Activated naive CD8-positive, alpha-beta T cell treated with anti-CD3 and anti-CD28 coated beads, Interleukin-2, amount 10 ng/mL, durations not matched to agents 7 days and 5 days (primary cell): ENCODE results near the gene NEURL1. TPM values are rescaled to one million over a fixed set of nuclear protein-coding genes. Genes with fewer than 3 reads are reported as not detected.

ENCODE experiments used
- ATAC-seq: fragments of 150-1000 bp; cut with Tn5 transposase; one replicate; pipeline ENCODE4 v1.10.0; 2021; ENCODE audit warnings: low read depth, moderate library complexity
- POLR2A ChIA-PET: fragments of 350-600 bp; sonication (Branson Sonifier 250); formaldehyde crosslinking; loops from one replicate; lab custom pipeline; 2021; ENCODE audit warnings: antibody characterized with exemption; lab: Charles Lee
- DNase-seq: peaks from one replicate; pipeline ENCODE4 v3.0.0; 2021
- H3K27ac Mint-ChIP-seq: one replicate; pipeline ENCODE4 v1.8.0; 2022; ENCODE audit warnings: mild to moderate bottlenecking, mixed read lengths
- H3K27me3 Mint-ChIP-seq: one replicate; pipeline ENCODE4 v1.8.0; 2022; ENCODE audit warnings: mild to moderate bottlenecking, moderate library complexity, mixed read lengths
- H3K36me3 Mint-ChIP-seq: one replicate; pipeline ENCODE4 v1.8.0; 2021; ENCODE audit warnings: mild to moderate bottlenecking, mixed read lengths
- H3K4me1 Mint-ChIP-seq: one replicate; pipeline ENCODE4 v1.8.0; 2021; ENCODE audit warnings: mixed read lengths
- H3K4me3 Mint-ChIP-seq: one replicate; pipeline ENCODE4 v1.8.0; 2022; ENCODE audit warnings: mild to moderate bottlenecking, moderate library complexity, mixed read lengths
- H3K9me3 Mint-ChIP-seq: one replicate; pipeline ENCODE4 v1.8.0; 2021; ENCODE audit warnings: mixed read lengths
- total RNA-seq, 2 experiments: library from RNA; stranded (reverse); gene quantifications; one replicate each; pipeline ENCODE4 v1.2.3, GENCODE V29; 2021

NEURL1 gene
- total RNA-seq, 2 experiments from 2014 or later: 1.6 to 2.0 TPM

GRCh38 chr10:103617602-103618385, 124.3 kb downstream of the NEURL1 start:
- no peak for ATAC-seq
- H3K27ac Mint-ChIP-seq: no peak overlapping the region
- no peaks in the 10 kb centered on the region for H3K9me3 Mint-ChIP-seq
- no peak for DNase-seq
- H3K4me1 Mint-ChIP-seq: peaks cover 2% of the 10 kb centered on the region
- POLR2A ChIA-PET: interaction anchor here (1.0 kb wide), 1 partner anchor 33 kb away, joined by 3 read pairs; no protein-coding TSS in a partner anchor
- no peaks in the 10 kb centered on the region for H3K27me3 Mint-ChIP-seq
- H3K4me3 Mint-ChIP-seq: no peak overlapping the region
- H3K36me3 Mint-ChIP-seq: peaks cover 2% of the 10 kb centered on the region

GRCh38 chr10:103618575-103619423, 125.3 kb downstream of the NEURL1 start:
- Mint-ChIP-seq H3K4me3 (no peak overlapping the region), H3K9me3 (no peaks in the 10 kb centered on the region), H3K27ac (no peak overlapping the region), H3K4me1 (peaks cover 2% of the 10 kb centered on the region), H3K27me3 (no peaks in the 10 kb centered on the region), H3K36me3 (peaks cover 2% of the 10 kb centered on the region)
- ATAC-seq (no peak), DNase-seq (no peak)
- POLR2A ChIA-PET: no interaction called here

GRCh38 chr10:103619424-103620351, 126.2 kb downstream of the NEURL1 start:
- ATAC-seq (no peak), DNase-seq (no peak)
- Mint-ChIP-seq H3K27ac (no peak overlapping the region), H3K4me1 (peaks cover 2% of the 10 kb centered on the region), H3K4me3 (no peak overlapping the region), H3K27me3 (no peaks in the 10 kb centered on the region), H3K36me3 (peaks cover 4% of the 10 kb centered on the region), H3K9me3 (no peaks in the 10 kb centered on the region)
- POLR2A ChIA-PET: no interaction called here

GRCh38 chr10:103620352-103620740, 126.8 kb downstream of the NEURL1 start:
- ATAC-seq (no peak), DNase-seq (no peak)
- Mint-ChIP-seq H3K27ac (no peak overlapping the region), H3K36me3 (peaks cover 4% of the 10 kb centered on the region), H3K27me3 (no peaks in the 10 kb centered on the region), H3K4me3 (no peak overlapping the region), H3K4me1 (peaks cover 2% of the 10 kb centered on the region), H3K9me3 (no peaks in the 10 kb centered on the region)
- POLR2A ChIA-PET: no interaction called here

- no peak for DNase-seq
- H3K36me3 Mint-ChIP-seq: peaks cover 4% of the 10 kb centered on the region
- ATAC-seq: no peak
- H3K9me3 Mint-ChIP-seq: no peaks in the 10 kb centered on the region
- POLR2A ChIA-PET: no interaction called here
- H3K4me3 Mint-ChIP-seq: no peak overlapping the region
- H3K4me1 Mint-ChIP-seq: peaks cover 2% of the 10 kb centered on the region
- no peaks in the 10 kb centered on the region for H3K27me3 Mint-ChIP-seq
- H3K27ac Mint-ChIP-seq: no peak overlapping the region
These were observed 127.6 kb downstream of the NEURL1 start for GRCh38 chr10:103620891-103621782.

GRCh38 chr10:103621783-103622125, 128.2 kb downstream of the NEURL1 start:
- POLR2A ChIA-PET: no interaction called here
- H3K9me3 Mint-ChIP-seq: no peaks in the 10 kb centered on the region
- H3K36me3 Mint-ChIP-seq: peaks cover 4% of the 10 kb centered on the region
- DNase-seq (no peak), ATAC-seq (no peak)
- H3K27ac Mint-ChIP-seq: no peak overlapping the region
- no peak overlapping the region for H3K4me3 Mint-ChIP-seq
- H3K4me1 Mint-ChIP-seq: peaks cover 2% of the 10 kb centered on the region
- H3K27me3 Mint-ChIP-seq: no peaks in the 10 kb centered on the region

GRCh38 chr10:103622286-103622685, 128.8 kb downstream of the NEURL1 start:
- H3K36me3 Mint-ChIP-seq: peaks cover 4% of the 10 kb centered on the region
- no peak overlapping the region for H3K4me3 Mint-ChIP-seq
- no peaks in the 10 kb centered on the region for H3K9me3 Mint-ChIP-seq
- no peak for ATAC-seq
- POLR2A ChIA-PET: no interaction called here
- no peak overlapping the region for H3K27ac Mint-ChIP-seq
- H3K27me3 Mint-ChIP-seq: no peaks in the 10 kb centered on the region
- no peak for DNase-seq
- no peaks in the 10 kb centered on the region for H3K4me1 Mint-ChIP-seq

- no peak overlapping the region for H3K4me3 Mint-ChIP-seq
- peaks cover 4% of the 10 kb centered on the region for H3K36me3 Mint-ChIP-seq
- DNase-seq: no peak
- no peaks in the 10 kb centered on the region for H3K27me3 Mint-ChIP-seq
- no peaks in the 10 kb centered on the region for H3K4me1 Mint-ChIP-seq
- H3K9me3 Mint-ChIP-seq: no peaks in the 10 kb centered on the region
- no peak for ATAC-seq
- POLR2A ChIA-PET: no interaction called here
- no peak overlapping the region for H3K27ac Mint-ChIP-seq
These were observed 129.6 kb downstream of the NEURL1 start for GRCh38 chr10:103622935-103623574.

GRCh38 chr10:103626178-103626577, 132.7 kb downstream of the NEURL1 start:
- no peak for DNase-seq
- peaks cover 2% of the 10 kb centered on the region for H3K36me3 Mint-ChIP-seq
- ATAC-seq: no peak
- peaks cover 3% of the 10 kb centered on the region for H3K4me1 Mint-ChIP-seq
- H3K27me3 Mint-ChIP-seq: no peaks in the 10 kb centered on the region
- no peak overlapping the region for H3K27ac Mint-ChIP-seq
- no peak overlapping the region for H3K4me3 Mint-ChIP-seq
- H3K9me3 Mint-ChIP-seq: no peaks in the 10 kb centered on the region
- POLR2A ChIA-PET: no interaction called here

- DNase-seq (no peak), ATAC-seq (no peak)
- Mint-ChIP-seq H3K27me3 (no peaks in the 10 kb centered on the region), H3K4me3 (no peak overlapping the region), H3K27ac (no peak overlapping the region), H3K36me3 (peaks cover 2% of the 10 kb centered on the region), H3K9me3 (no peaks in the 10 kb centered on the region), H3K4me1 (peaks cover 9% of the 10 kb centered on the region)
- POLR2A ChIA-PET: no interaction called here
These were observed 133.8 kb downstream of the NEURL1 start for GRCh38 chr10:103627111-103627892.

- Mint-ChIP-seq H3K4me1 (peaks cover 11% of the 10 kb centered on the region), H3K9me3 (no peaks in the 10 kb centered on the region), H3K27ac (no peak overlapping the region), H3K36me3 (peaks cover 2% of the 10 kb centered on the region), H3K4me3 (no peak overlapping the region), H3K27me3 (no peaks in the 10 kb centered on the region)
- ATAC-seq: no peak
- no peak for DNase-seq
- POLR2A ChIA-PET: no interaction called here
These were observed 134.4 kb downstream of the NEURL1 start for GRCh38 chr10:103627893-103628292.
